H1 (cell line): Measurements from ENCODE around the gene GMEB2. TPM values are rescaled to one million over a fixed set of nuclear protein-coding genes. Genes with fewer than 3 reads are reported as not detected.

ENCODE experiments used
- ASH2L ChIP-seq: fragments of 200-600, 300-600 bp; sonication (generic); IDR thresholded peaks from one replicate; pipeline ENCODE4 v1.7.1; 2017; ENCODE audit warnings: low read length
- BRCA1 ChIP-seq: IDR thresholded peaks from 2 replicates; pipeline ENCODE4 v1.6.1; 2012; ENCODE audit warnings: low read depth, low read length, improper control_type of control experiment
- KDM4A ChIP-seq: IDR thresholded peaks from one replicate; pipeline ENCODE4 v1.7.1; 2012; ENCODE audit warnings: low read depth, mild to moderate bottlenecking, moderate library complexity, low read length, inconsistent platforms; ENCODE audit not compliant: severe bottlenecking
- NANOG ChIP-seq: IDR thresholded peaks from 2 replicates; pipeline ENCODE4 v1.6.1; 2011; ENCODE audit warnings: low read length, low read depth, mild to moderate bottlenecking, inconsistent platforms; ENCODE audit not compliant: insufficient read depth, poor library complexity, severe bottlenecking
- POU5F1 ChIP-seq: IDR thresholded peaks from 2 replicates; pipeline ENCODE4 v1.6.1; 2011; ENCODE audit warnings: low read depth, mild to moderate bottlenecking, low read length, moderate library complexity
- SIX5 ChIP-seq: IDR thresholded peaks from 2 replicates; pipeline ENCODE4 v1.6.1; 2011; ENCODE audit warnings: mild to moderate bottlenecking, low read depth, low read length
- SP4 ChIP-seq: IDR thresholded peaks from 2 replicates; pipeline ENCODE4 v1.6.1; 2012; ENCODE audit warnings: low read length, inconsistent platforms
- SUZ12 ChIP-seq: fragments of 200-600 bp; sonication (generic); IDR thresholded peaks from 2 replicates; pipeline ENCODE4 v1.6.1; 2012; ENCODE audit warnings: mild to moderate bottlenecking, inconsistent platforms, low read length, moderate library complexity, mixed read lengths
- YY1 ChIP-seq: IDR thresholded peaks from 2 replicates; pipeline ENCODE4 v1.6.1; 2011; ENCODE audit warnings: low read depth, mild to moderate bottlenecking, low read length
- polyA plus RNA-seq, 7 experiments: library from polyadenylated mRNA; depleted of rRNA in 3 of 7; stranded (reverse) in 5 of 7; unstranded in 2 of 7; fragments of >200 nt in 5 of 7; fragments of 200-250 nt in 2 of 7; gene quantifications; 1 replicate in 5 of 7; 2 replicates in 1 of 7; 4 replicates in 1 of 7; pipeline versions ENCODE4 v1.2.1 to v1.2.3, GENCODE V29; 2011 to 2013; ENCODE audit warnings: missing spikeins in 2 of 7, mixed read lengths in 2 of 7
- total RNA-seq: library from RNA; stranded (reverse); fragmentation: NEBNext Ultra II Directional; extraction: Animal tissue kit (Norgen Biotek cat#: 25700); gene quantifications from 2 replicates; pipeline ENCODE4 v1.2.1, GENCODE V29; 2021

Gene GMEB2
- total and polyA plus RNA-seq, 2 of the 8 experiments (the other 6 are each of a cell fraction or from before 2014, with no cell fraction given) = 12.9 to 14.2 TPM

DNA sequence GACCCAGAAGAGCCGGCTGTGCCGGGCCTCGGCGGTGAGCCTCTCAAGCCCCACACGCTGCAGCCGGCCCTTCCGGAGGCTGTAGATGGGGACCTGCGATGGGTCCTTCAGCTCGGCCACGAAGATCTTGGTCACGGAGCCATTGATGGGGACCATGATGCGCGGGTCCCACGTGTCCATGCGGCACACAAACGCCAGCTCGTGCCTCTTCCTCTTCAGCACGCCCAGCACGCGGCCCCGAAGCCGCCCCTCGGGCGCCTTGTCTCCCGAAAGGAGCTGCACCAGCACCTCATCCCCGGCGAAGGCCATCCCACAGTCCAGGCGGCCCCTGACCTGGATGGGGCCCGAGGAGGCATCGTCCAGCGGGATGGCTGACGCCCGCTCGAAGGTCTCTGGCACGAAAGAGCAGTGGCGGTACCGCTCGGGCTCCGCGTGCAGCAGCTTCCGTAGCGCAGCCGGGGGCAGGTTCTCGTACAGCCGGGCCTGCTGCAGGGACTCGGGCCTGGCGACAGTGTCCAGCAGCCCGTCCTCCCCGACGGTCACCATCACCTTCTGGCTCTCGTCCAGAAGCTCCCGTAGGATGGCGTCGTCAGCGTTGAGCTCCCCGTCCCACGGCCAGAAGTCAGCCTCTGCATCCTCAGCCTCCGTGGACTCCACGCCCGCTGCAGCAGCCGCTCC, 61.7 kb downstream of the GMEB2 start (continued):
- TF ChIP-seq SIX5 (no peak), POU5F1 (no peak), SUZ12 (no peak), ASH2L (no peak), YY1 (no peak), SP4 (no peak), KDM4A (no peak), NANOG (no peak), BRCA1 (no peak)
